ENCODE data around the gene TFAP2A.
A peak's percentile ranks its signal among the peaks of the same experiment; 100 is the strongest.

Gene TFAP2A

DNA sequence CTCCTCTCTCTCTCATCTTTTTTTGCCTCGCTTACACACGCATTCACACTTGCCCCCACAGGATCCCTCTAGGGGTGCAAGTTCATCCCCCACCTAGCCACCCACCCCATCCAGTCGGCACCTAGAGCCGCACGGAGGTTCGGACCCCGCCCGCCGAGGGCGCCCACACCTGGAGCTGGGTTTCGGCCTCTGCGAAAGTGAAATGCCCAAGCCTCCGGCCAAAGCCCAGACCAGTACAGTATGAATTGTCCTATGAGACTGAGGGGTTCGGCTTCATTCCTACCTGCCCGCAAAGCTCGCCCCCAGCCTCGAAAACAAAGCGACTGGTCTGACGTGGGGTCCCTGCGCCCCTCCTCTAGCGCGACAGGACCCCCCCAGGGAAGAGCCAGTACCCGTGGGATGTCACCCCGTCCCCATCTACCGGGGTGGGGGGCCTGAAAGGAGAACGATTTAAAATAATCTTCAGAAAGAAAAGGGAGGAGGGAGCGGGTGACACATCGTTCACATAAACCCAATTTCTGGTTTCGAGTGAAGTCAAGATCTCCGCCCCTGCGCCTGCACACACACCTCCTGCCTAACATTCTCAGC lies 1.5 kb downstream of the TFAP2A start:
- no peak for DNase-seq (ENCODE audit: low read depth in 1 of 2, low spot score in 1 of 2)

- DNase-seq (ENCODE audit: low read depth in 1 of 2, low spot score in 1 of 2) = no peak
Observed at GRCh38 chr6:10412461-10413261, 2.2 kb downstream of the TFAP2A start.

- DNase-seq (ENCODE audit: low read depth in 1 of 2, low spot score in 1 of 2) = peak in 1 of 2 donors; percentile 15
Observed at GRCh38 chr6:10411971-10412460, 2.9 kb downstream of the TFAP2A start.

DNA sequence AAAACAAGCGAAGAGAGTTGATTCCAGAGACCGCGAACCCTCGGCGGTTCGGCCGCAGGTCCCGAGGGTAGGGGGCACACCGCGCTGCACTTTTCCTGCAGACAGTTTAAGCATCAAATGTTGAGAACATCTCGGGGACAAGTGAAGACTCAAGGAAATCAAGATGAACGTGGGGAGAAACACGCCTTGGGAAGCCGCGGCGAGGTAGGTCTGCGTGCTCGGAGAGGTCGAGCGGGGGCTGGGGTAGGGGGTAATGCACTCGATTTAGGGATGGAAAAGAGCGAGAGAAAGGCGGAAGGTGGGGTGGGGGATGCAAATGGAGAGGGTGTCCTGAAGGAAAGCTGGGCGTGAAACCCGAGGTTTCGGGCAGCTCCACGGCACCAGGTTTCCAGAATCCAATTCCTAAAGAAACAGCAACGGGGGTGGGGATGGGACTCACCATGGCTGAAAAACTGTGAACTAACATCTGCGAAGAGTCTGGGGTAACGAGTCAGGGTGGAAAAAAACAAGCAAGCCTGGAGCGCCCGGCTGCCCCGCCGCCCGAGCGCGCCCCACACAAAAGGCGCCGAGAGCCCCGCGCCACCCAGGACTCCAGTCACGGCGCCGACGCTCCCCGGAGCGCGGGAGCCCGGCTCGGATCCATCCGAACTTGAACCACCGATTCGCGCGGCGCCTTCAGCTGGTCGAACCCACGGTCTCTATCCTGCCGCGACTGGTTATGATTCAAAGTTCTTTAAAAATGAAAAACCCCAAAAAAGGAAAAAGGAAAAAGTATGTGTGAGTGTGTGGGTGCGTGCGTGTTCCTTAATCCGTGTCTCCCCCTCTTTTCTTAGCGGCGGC lies 3.5 kb downstream of the TFAP2A start:
- no peak for DNase-seq (ENCODE audit: low read depth in 1 of 2, low spot score in 1 of 2)

DNA sequence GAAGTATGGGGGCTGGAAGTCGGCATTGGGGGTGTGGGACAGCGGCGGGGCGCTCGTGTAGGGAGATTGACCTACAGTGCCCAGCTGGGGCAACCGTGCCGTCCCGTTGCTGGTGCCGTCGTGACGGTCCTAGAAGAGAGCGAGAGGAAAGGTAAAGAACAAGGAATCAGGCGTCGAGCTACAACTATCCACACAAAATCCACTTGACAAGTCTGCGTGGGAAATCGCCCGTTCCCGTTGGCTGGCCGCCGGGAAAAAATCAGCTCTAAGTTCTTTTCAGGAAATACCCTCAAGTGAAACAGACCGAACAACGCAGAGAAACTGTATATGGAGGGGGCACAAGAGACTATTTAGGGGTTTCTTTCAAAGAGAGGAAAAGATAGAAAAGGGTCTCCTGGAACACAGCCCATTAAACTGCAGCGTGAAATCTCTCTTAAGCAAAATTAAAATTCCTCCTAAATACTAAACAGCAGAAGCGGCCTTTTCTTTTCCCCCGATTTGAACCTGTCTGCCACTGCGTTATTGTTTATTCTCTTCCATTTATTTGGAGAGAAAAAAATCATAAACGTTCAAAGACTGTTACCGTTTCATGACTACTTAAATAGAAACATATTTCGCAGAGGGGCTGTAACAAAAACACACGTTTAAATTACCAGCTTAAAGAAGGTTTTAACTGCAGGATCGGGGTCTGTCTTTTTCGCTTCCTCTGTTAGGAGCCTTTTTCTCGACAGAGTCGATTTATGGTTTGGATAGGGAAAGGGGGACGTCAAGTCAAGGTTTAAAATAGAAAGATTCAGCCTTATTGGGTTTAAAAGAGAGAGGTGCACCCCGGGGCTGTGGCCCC lies 4.4 kb downstream of the TFAP2A start:
- DNase-seq (ENCODE audit: low read depth in 1 of 2, low spot score in 1 of 2) = no peak

GRCh38 chr6:10409731-10410206 lies 5.1 kb downstream of the TFAP2A start:
- DNase-seq (ENCODE audit: low read depth in 1 of 2, low spot score in 1 of 2) = no peak

DNA sequence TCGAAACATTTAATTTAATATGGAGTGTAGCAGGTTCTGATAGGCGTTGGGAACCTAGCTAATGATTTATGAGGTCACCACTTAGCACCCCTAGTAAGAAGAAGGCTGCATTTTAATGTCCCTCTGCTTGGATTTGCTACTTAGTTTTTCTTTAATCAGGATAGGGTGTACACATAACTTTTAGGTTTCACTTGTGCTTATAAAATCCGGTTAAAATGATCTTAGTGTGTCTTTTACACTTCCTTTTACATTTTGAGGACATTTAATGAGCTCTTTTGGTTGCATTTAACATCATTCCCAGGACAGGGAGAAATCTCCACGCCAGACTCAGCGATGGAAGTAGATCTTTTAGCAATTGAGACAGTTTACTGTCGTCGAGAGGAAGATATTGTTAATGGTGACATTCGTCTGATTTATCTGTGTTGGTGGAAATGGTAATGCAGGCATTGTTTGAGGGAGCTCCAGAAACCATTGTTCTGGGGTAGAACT lies 5.6 kb downstream of the TFAP2A start:
- no peak for DNase-seq (ENCODE audit: low read depth in 1 of 2, low spot score in 1 of 2)

- DNase-seq (ENCODE audit: low read depth in 1 of 2, low spot score in 1 of 2) = no peak
Observed at GRCh38 chr6:10408457-10408856, 6.4 kb downstream of the TFAP2A start.

- no peak for DNase-seq (ENCODE audit: low read depth in 1 of 2, low spot score in 1 of 2)
Observed at GRCh38 chr6:10407674-10408054, 7.2 kb downstream of the TFAP2A start.

- no peak for DNase-seq (ENCODE audit: low read depth in 1 of 2, low spot score in 1 of 2)
Observed at GRCh38 chr6:10407018-10407673, 7.7 kb downstream of the TFAP2A start.

DNA sequence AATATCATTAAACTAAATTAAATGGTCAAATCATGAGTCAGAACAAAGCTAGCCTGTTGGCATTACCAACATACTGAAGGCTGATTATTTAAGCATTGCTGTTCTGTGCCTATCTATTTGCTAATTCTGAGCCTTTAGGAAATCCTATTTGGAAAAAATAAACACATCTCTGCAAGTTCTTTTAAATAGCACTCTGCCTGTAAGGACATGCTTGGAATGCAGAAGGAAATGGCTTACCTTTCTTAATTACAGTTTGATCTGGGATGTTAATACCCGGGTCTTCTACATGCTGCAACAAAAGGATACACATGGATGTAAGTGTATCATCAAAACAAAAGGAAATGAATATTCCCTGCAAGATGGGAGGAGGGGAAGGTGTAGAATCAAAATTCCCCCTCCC lies 8.3 kb downstream of the TFAP2A start:
- no peak for DNase-seq (ENCODE audit: low read depth in 1 of 2, low spot score in 1 of 2)

DNA sequence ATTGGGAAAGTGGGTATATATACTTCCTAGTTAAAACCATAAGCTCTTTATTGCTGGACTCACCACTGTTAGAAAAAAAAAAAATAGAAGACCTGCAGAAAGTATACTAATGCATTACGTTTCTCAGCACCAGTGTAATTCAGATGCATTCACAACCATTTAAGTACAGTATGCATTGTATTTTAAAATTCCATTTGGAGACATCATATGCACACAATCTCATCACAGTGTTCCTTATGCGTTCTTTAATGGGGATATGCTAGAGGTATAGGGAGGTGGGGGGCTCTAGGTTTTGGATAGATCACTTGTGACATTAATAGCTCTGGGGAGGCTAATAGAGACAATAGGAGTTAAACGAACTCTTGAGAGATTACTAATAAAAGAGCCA lies 9.4 kb downstream of the TFAP2A start:
- no peak for DNase-seq (ENCODE audit: low read depth in 1 of 2, low spot score in 1 of 2)

DNA sequence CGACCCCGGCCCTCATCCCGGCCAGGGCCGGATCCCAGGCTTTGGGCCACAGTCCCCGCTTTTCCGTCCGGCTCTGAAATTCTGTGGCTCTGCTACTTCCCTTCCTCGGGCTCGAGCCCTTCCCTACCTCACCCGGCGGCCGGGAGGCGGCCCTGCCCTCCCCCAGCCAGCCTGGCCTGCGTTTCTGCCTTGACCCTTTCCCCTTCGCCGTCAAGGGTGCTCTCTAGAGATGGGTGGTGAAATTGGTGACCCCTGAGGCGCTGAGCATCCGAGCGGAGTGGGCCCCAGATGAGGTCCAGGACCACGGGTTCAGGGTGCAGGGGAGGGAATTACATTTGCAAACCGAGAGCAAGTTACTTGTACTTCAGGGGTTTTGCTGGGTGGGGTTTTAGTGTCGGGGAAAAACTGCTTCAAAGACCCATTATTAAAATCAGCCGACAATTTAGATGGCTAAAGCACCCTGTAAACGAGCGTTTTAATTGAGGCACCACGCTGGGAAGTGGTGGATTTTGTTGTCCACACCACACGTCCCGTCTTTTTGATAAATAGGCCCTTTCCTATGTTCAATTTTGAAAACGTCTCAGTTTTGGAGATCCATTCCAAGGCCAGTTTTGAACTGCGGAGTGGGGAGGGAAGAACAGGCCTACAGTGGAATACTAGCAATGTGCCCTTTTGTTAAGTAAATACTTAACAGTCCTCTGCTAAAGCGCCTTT lies 9.9 kb downstream of the TFAP2A start:
- DNase-seq (ENCODE audit: low read depth in 1 of 2, low spot score in 1 of 2) = no peak

DNA sequence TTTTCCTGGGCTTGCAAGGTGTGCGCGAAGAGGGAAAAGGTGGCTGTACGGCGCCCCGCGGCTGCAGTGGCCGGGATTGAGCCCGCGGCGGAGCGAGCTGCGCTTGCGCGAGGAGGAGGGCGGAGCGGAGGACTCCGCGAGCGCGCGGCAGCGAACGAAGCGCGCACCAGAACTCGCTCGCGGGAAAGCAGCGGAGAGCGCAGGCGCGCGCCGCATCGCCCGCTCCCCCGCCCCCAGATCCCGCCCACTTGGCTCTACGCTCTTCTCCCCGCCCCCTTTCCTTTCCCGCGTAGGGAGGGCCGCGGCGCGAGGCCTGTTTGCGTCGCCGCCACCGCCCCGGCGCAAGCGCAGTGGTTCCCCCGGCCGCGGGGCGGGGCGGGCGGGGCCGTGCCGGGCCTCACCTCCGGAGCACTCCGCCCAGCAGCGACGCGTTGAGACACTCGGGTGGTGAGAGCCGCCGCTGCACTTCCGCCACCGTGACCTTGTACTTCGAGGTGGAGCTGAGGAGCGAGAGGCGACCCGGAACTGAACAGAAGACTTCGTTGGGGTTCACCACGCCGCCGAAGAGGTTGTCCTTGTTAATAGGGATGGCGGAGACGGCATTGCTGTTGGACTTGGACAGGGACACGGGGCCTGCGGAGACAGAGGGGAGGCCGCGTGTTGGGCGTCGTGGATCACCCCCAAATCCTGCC lies 10.6 kb downstream of the TFAP2A start:
- DNase-seq (ENCODE audit: low read depth in 1 of 2, low spot score in 1 of 2) = peak; percentile 34 to 76

DNA sequence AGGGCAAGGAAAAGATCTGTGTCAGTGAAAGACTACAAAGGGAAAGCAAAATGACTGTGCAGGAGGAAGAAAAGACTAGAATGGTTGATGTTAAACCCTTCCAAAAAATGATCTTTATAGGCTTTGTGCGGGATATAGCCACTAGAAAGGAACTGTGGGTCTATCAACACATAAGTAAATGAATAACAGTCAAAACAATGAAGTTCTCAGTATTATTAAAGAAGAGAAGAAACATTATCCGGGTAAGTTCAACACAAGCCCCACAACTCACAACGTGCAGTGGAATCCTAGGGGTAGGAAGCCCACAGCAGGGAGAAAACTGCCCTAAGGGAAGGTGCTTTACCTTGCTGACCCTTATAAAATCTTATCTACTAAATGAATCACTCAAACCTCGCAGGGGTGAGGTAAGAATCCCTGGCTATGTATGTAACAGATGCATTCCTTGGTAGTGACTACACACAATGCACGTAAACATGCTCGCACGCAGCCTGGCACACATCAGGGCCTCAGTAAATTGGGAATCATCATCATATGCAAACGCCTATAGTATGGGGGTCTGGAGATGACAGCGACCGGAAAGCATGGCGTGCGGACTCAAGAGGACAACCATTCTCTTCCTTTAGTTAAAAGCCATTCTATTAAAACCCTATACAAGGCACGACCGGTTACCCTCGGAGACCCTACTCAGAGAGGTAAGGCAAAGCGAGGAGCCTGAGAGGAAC lies 11.3 kb downstream of the TFAP2A start:
- DNase-seq (ENCODE audit: low read depth in 1 of 2, low spot score in 1 of 2) = no peak

- DNase-seq (ENCODE audit: low read depth in 1 of 2, low spot score in 1 of 2) = no peak
Observed at GRCh38 chr6:10402648-10403311, 12.1 kb downstream of the TFAP2A start.

DNA sequence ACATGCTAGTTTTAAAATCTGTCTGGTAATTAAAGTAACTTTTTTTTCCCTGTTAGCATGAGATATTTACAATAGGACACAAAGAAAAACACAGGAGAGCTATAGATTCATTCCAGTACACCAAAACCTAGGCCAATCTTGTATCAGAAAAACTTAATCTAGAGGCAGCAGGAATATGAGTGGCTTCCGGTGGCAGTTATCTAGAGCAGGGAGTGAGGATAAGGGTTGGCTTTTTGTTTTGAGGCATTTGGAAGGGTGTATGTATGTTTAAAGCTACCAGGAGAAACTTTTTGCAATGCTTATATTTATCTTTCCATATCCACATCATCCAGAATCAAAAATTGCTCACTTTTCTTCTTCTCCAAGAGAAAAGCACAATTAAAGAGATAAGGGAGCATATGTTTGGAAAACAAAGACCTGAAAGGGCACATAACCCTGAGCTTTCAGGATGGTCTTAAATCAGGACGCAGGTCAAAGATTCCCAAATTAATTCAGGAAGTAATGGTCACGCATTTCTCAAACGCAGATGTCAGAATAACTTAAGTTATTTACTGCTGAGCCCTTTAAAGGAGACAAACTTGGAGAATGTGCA lies 13.1 kb downstream of the TFAP2A start:
- no peak for DNase-seq (ENCODE audit: low read depth in 1 of 2, low spot score in 1 of 2)
